Stimulated activated CD8-positive, alpha-beta memory T cell treated with anti-CD3 and anti-CD28 coated beads, Interleukin-4, amount 100 ng/mL, for 1 hour (primary cell): ENCODE data around the gene BRINP1.

Source experiments
- DNase-seq, 2 donors: peaks; one replicate each; pipeline ENCODE4 v3.0.0-alpha.2; 2020; ENCODE audit warnings: low read depth in 2 of 2, low spot score in 1 of 2

BRINP1 gene

GRCh38 chr9:119368681-119369581 lies at the start of gene BRINP1:
TSS of gene BRINP1 (minus strand) at chr9:119369435. CDS start at chr9:119313355, 56,080 bp downstream.
- DNase-seq, result no peak

GRCh38 chr9:119418721-119419120 lies 49.5 kb upstream of the BRINP1 start:
- DNase-seq, result no peak

GRCh38 chr9:119416793-119417192 lies 47.6 kb upstream of the BRINP1 start:
- DNase-seq, result no peak

- DNase-seq, result no peak
Measured at GRCh38 chr9:119412399-119412798, 43.2 kb upstream of the BRINP1 start.

- DNase-seq, result no peak
Measured at GRCh38 chr9:119409552-119409951, 40.3 kb upstream of the BRINP1 start.

- DNase-seq, result no peak
Measured at GRCh38 chr9:119400606-119401005, 31.4 kb upstream of the BRINP1 start.

GRCh38 chr9:119398350-119398749 lies 29.1 kb upstream of the BRINP1 start:
- no peak for DNase-seq

- no peak for DNase-seq
Measured at GRCh38 chr9:119391878-119392277, 22.6 kb upstream of the BRINP1 start.

- DNase-seq, result no peak
Measured at GRCh38 chr9:119375892-119376291, 6.7 kb upstream of the BRINP1 start.

- no peak for DNase-seq
Measured at GRCh38 chr9:119372951-119373350, 3.7 kb upstream of the BRINP1 start.

GRCh38 chr9:119370816-119371215 lies 1.6 kb upstream of the BRINP1 start:
- no peak for DNase-seq

- no peak for DNase-seq
Measured at GRCh38 chr9:119369680-119370366, 588 bp upstream of the BRINP1 start.

- DNase-seq, result no peak
Measured at GRCh38 chr9:119368179-119368578, 1.1 kb downstream of the BRINP1 start.

GRCh38 chr9:119367683-119368075 lies 1.6 kb downstream of the BRINP1 start:
- no peak for DNase-seq

GRCh38 chr9:119366909-119367682 lies 2.1 kb downstream of the BRINP1 start:
- DNase-seq, result no peak

- DNase-seq, result no peak
Measured at GRCh38 chr9:119365291-119366027, 3.8 kb downstream of the BRINP1 start.

GRCh38 chr9:119360237-119360636 lies 9.0 kb downstream of the BRINP1 start:
- no peak for DNase-seq

GRCh38 chr9:119357336-119358096 lies 11.7 kb downstream of the BRINP1 start:
- DNase-seq, result no peak

GRCh38 chr9:119349351-119349825 lies 19.8 kb downstream of the BRINP1 start:
- DNase-seq, result no peak
